OCI-LY7 (cell line): ENCODE data around the gene ILKAP. TPM values are rescaled to one million over a fixed set of nuclear protein-coding genes. Genes with fewer than 3 reads are reported as not detected.

ENCODE experiments used
- BruUV-seq: library from RNA; stranded (reverse); fragments of 400-500 nt; replicated peaks from 2 replicates; lab custom pipeline; 2021; lab: Mats Ljungman, UMichigan
- CTCF ChIA-PET: fragments of 300-600 bp; sonication (Branson Sonifier 250); formaldehyde crosslinking; loops from one replicate; lab custom pipeline; 2022; ENCODE audit warnings: antibody characterized with exemption; ENCODE audit not compliant: unreplicated experiment; lab: Charles Lee
- POLR2A ChIA-PET: fragments of 300-600 bp; sonication (Branson Sonifier 250); formaldehyde crosslinking; loops from one replicate; lab custom pipeline; 2022; ENCODE audit warnings: antibody characterized with exemption; lab: Charles Lee
- DNase-seq: peaks from one replicate; pipeline ENCODE4 v3.0.0-alpha.2; 2015; ENCODE audit warnings: low spot score
- H2AFZ ChIP-seq: fragments of 200-600 bp; sonication (generic), shearing (Covaris generic); 2 replicates; pipeline ENCODE4 v1.6.1; 2014; ENCODE audit warnings: mild to moderate bottlenecking, antibody characterized with exemption, low read length, moderate library complexity
- H3K27ac ChIP-seq: fragments of 200-600 bp; sonication (generic); 2 replicates; pipeline ENCODE4 v1.5.1; 2014; ENCODE audit warnings: mixed run types, low read depth, mild to moderate bottlenecking, moderate library complexity, low read length, inconsistent platforms; ENCODE audit not compliant: poor library complexity, severe bottlenecking
- H3K36me3 ChIP-seq: fragments of 200-600 bp; sonication (generic); 2 replicates; pipeline ENCODE4 v1.6.1; 2014; ENCODE audit warnings: mild to moderate bottlenecking, antibody characterized with exemption, low read length, moderate library complexity, mixed read lengths; ENCODE audit not compliant: insufficient read depth
- H3K4me1 ChIP-seq: fragments of 200-600 bp; sonication (generic); 2 replicates; pipeline ENCODE4 v1.5.1; 2014; ENCODE audit warnings: mild to moderate bottlenecking, low read length; ENCODE audit not compliant: insufficient read depth, poor library complexity, severe bottlenecking
- H3K4me2 ChIP-seq: fragments of 200-600 bp; sonication (generic); 2 replicates; pipeline ENCODE4 v1.6.1; 2014; ENCODE audit warnings: mild to moderate bottlenecking, low read length
- H3K4me3 ChIP-seq: fragments of 200-600 bp; sonication (generic); 2 replicates; pipeline ENCODE4 v1.5.1; 2014; ENCODE audit warnings: mild to moderate bottlenecking, low read depth, low read length; ENCODE audit not compliant: poor library complexity, severe bottlenecking
- H3K79me2 ChIP-seq: fragments of 200-600 bp; sonication (generic); 2 replicates; pipeline ENCODE4 v1.6.1; 2016; ENCODE audit warnings: low read depth, mild to moderate bottlenecking, low read length, moderate library complexity, mixed read lengths; ENCODE audit not compliant: insufficient read depth
- H3K9me2 ChIP-seq: fragments of 200-600 bp; sonication (generic); 2 replicates; pipeline ENCODE4 v1.6.1; 2016; ENCODE audit warnings: mild to moderate bottlenecking, low read length, mixed read lengths; ENCODE audit not compliant: insufficient read depth
- H3K9me3 ChIP-seq: fragments of 200-600 bp; sonication (generic); 2 replicates; pipeline ENCODE4 v1.6.1; 2014; ENCODE audit warnings: mild to moderate bottlenecking, mixed run types, low read length, mixed read lengths
- H4K20me1 ChIP-seq: fragments of 200-600 bp; sonication (generic); 2 replicates; pipeline ENCODE4 v1.6.1; 2014; ENCODE audit warnings: mild to moderate bottlenecking, antibody characterized with exemption, low read length, moderate library complexity, mixed read lengths; ENCODE audit not compliant: insufficient read depth
- EZH2phosphoT487 ChIP-seq: fragments of 200-600 bp; sonication (generic); IDR thresholded peaks from 2 replicates; pipeline ENCODE4 v1.6.1; 2018; ENCODE audit warnings: low read depth, borderline replicate concordance, mild to moderate bottlenecking, mixed run types, antibody characterized with exemption, low read length, moderate library complexity, mixed read lengths
- intact Hi-C: fragments of 100-400 bp; cut with micrococcal nuclease; formaldehyde crosslinking; loops from one replicate; pipeline ENCODE4 v1.10.0; 2022; ENCODE audit not compliant: unreplicated experiment
- total RNA-seq, 2 experiments: library from RNA; depleted of rRNA in 1 of 2; stranded (reverse); fragments of >200 nt in 1 of 2; shearing (Covaris generic) in 1 of 2; gene quantifications; 2 replicates each; pipeline ENCODE4 v1.2.3, GENCODE V29; 2014 to 2022
- TF ChIP-seq, protein P1 (sequence below): fragments of 200-600 bp; sonication (generic); conservative IDR thresholded peaks from 2 replicates; pipeline ENCODE4 v1.5.1; 2014; ENCODE audit warnings: mild to moderate bottlenecking, antibody characterized with exemption, low read length, moderate library complexity, mixed read lengths

ILKAP gene
- total RNA-seq, 2 experiments from 2014 or later, result 33.1 to 61.8 TPM

DNA sequence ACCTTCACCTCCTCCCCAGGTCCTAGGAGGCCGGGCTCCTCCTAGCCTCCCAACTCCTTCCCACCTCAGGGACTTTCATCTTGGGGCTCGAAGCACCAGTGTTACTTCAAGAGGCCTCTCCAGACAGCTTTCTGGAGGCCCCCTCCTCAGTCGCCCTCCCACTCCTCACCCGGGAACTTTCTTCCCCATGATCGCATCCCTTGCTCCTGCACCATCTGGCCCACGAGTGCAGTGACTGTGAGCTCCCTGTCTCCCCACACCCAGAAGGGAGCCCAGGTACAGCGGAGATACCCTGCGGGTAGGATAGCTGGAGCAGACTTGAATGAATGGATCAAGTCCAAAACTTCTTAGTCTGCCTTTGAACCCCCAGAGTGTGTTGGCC, 38.6 kb downstream of the ILKAP start:
- peaks cover 21% of the 10 kb centered on the region for H3K4me1 ChIP-seq
- no peak for DNase-seq
- no peak overlapping the region for H3K27ac ChIP-seq
- intact Hi-C loops, result loop anchor here (5.0 to 10.0 kb wide), 3 partner anchors 77 to 310 kb away; partner anchors contain the start of genes HES6, RAMP1 and UBE2F
- BruUV-seq, result no TSS peak
- no peaks in the 10 kb centered on the region for H4K20me1 ChIP-seq
- ChIA-PET CTCF (no interaction called here), POLR2A (no interaction called here)
- TF ChIP-seq, protein P1, sequence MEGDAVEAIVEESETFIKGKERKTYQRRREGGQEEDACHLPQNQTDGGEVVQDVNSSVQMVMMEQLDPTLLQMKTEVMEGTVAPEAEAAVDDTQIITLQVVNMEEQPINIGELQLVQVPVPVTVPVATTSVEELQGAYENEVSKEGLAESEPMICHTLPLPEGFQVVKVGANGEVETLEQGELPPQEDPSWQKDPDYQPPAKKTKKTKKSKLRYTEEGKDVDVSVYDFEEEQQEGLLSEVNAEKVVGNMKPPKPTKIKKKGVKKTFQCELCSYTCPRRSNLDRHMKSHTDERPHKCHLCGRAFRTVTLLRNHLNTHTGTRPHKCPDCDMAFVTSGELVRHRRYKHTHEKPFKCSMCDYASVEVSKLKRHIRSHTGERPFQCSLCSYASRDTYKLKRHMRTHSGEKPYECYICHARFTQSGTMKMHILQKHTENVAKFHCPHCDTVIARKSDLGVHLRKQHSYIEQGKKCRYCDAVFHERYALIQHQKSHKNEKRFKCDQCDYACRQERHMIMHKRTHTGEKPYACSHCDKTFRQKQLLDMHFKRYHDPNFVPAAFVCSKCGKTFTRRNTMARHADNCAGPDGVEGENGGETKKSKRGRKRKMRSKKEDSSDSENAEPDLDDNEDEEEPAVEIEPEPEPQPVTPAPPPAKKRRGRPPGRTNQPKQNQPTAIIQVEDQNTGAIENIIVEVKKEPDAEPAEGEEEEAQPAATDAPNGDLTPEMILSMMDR, result no peak
- TF ChIP-seq EZH2phosphoT487, result no peak
- no peak overlapping the region for H2AFZ ChIP-seq
- H3K79me2 ChIP-seq, result no peaks in the 10 kb centered on the region
- H3K9me3 ChIP-seq, result no peaks in the 10 kb centered on the region
- H3K9me2 ChIP-seq, result no peaks in the 10 kb centered on the region
- no peak overlapping the region for H3K4me2 ChIP-seq
- H3K4me3 ChIP-seq, result no peak overlapping the region
- H3K36me3 ChIP-seq, result peaks cover 11% of the 10 kb centered on the region

DNA sequence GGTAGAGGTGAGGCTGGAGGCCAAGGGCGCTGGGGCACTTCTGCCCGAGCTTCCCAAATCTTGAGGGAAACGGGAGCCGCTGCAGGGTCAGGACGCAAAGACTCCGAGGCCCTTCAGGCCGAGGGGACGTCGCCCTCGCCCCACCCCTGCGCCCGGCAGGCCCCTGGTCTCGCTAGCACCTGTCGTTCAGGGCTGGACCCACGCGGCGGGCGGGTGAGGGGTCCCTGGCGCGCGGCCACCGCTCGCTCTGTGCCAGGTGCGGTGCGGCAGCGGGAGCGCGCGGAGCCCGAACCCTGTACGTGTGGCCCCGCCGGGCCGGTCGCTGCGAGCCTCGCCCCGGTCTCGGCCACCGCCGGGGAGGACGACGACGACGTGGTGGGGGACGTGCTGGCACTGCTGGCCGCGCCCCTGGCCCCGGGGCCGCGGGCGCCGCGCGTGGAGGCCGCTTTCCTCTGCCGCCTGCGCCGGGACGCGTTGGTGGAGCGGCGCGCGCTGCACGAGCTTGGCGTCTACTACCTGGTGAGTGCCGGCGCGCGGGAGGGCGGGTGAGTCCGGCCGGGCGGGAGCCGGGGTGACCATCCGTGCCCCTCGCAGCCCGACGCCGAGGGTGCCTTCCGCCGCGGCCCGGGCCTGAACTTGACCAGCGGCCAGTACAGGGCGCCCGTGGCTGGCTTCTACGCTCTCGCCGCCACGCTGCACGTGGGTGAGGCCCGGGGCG, 39.9 kb downstream of the ILKAP start:
- no peak overlapping the region for H3K4me3 ChIP-seq
- H3K79me2 ChIP-seq, result no peaks in the 10 kb centered on the region
- no peaks in the 10 kb centered on the region for H3K9me2 ChIP-seq
- H3K9me3 ChIP-seq, result no peaks in the 10 kb centered on the region
- TF ChIP-seq EZH2phosphoT487, result no peak
- TF ChIP-seq, protein P1, result no peak
- no TSS peak for BruUV-seq
- POLR2A ChIA-PET, result no interaction called here
- no peak for DNase-seq
- H3K27ac ChIP-seq, result no peak overlapping the region
- no peak overlapping the region for H2AFZ ChIP-seq
- no peaks in the 10 kb centered on the region for H4K20me1 ChIP-seq
- H3K4me2 ChIP-seq, result no peak overlapping the region
- H3K4me1 ChIP-seq, result peaks cover 21% of the 10 kb centered on the region
- intact Hi-C loops, result loop anchor here (5.0 to 10.0 kb wide), 3 partner anchors 79 to 309 kb away; partner anchors contain the start of genes HES6, RAMP1 and UBE2F
- no peaks in the 10 kb centered on the region; the same call in 1 of the 2 replicates for H3K36me3 ChIP-seq
- CTCF ChIA-PET, result interaction anchor here (1.5 kb wide), 1 partner anchor 100 kb away, joined by 7 read pairs; no protein-coding TSS in a partner anchor
